Gastrocnemius medialis (tissue), 4 donors: ENCODE data around the gene SNX24.

Experiments
- CTCF ChIP-seq, 5 experiments: fragments of 450-650 bp in 3 of 5; fragments of 200-600 bp in 2 of 5; sonication (generic) in 2 of 5; IDR thresholded peaks in 4 of 5; conservative IDR thresholded peaks in 1 of 5; 1 replicate in 4 of 5; 2 replicates in 1 of 5; pipeline ENCODE4 v1.5.1; 2016 to 2019; ENCODE audit warnings: antibody characterized with exemption in 5 of 5, mild to moderate bottlenecking in 3 of 5, moderate library complexity in 3 of 5
- POLR2A ChIP-seq, 2 donors: fragments of 450-650 bp; IDR thresholded peaks; one replicate each; pipeline ENCODE4 v1.6.1; 2017; ENCODE audit warnings: antibody characterized with exemption in 2 of 2, mild to moderate bottlenecking in 2 of 2, moderate library complexity in 2 of 2

DNA sequence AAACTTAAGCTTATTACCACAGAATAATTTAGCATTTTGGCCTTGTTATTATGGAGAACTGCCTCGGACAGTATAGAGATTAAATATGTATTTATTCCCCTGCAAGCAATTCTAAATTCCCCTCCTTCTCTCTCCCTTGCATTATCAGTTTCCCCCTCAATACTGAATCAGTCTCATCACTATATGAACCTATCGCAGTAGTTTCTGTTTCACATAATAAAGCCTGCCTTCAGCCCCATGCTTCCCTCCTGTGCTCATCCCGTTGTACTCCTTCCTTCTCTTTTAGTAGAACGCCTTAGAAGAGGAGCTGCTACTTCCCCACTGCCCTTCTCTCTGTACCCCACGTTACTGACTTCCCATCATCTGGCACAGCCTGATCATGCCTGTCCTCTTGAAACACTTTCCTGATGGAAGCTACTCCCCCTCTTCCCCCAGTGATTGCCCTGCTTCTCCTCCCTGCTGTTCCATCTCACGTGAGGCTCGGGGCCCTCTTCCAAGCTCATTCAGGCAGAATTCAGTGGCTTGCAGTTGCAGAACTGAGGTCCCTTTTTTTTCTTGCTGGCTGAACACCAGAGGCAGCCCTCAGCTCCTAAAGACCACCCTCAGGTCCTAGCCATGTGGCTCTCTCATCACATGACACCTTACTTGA lies 97.8 kb downstream of the SNX24 start:
- TF ChIP-seq CTCF (IDR thresholded peaks at IDR 0.05 in 4 of 5, conservative IDR thresholded peaks at IDR 0.05 in 1 of 5) (no peak), POLR2A (IDR thresholded peaks at IDR 0.05) (no peak)
